GM12874 (cell line): Measurements from ENCODE around the gene DEFB108B.
A peak's percentile ranks its signal among the peaks of the same experiment; 100 is the strongest.
"Not testable (repeated sequence)": the region's sequence is repeated elsewhere in the genome, so short reads cannot be mapped to it uniquely, and the experiment has no call there.

ENCODE experiments used
- CTCF ChIP-seq: IDR thresholded peaks from 2 replicates; pipeline ENCODE4 v1.5.1; 2011; ENCODE audit warnings: low read depth, mild to moderate bottlenecking, control low read depth, low read length, moderate library complexity; ENCODE audit not compliant: insufficient read depth

The DEFB108B gene

GRCh38 chr11:71863978-71864627 is 31.1 kb downstream of the DEFB108B start:
- peak; percentile 68 for TF ChIP-seq CTCF

GRCh38 chr11:71878059-71878458 is 45.1 kb downstream of the DEFB108B start, which contains the start of gene DEFB131B:
TSS of gene DEFB131B (plus strand) at chr11:71878453. CDS start at chr11:71878453, 0 bp downstream.
- not testable (repeated sequence) for TF ChIP-seq CTCF
